Heart left ventricle (tissue), 13 donors: ENCODE results near the gene MSI2.

Source experiments
- CTCF ChIP-seq, 12 donors: fragments of 200-600 bp; sonication (generic) in 4 of 12; IDR thresholded peaks; one replicate each; pipeline versions ENCODE4 v1.5.0 to v1.8.0; 2018 to 2022; ENCODE audit warnings: antibody characterized with exemption in 12 of 12, mild to moderate bottlenecking in 5 of 12
- POLR2A ChIP-seq, 2 donors: fragments of 450-650 bp; IDR thresholded peaks; one replicate each; pipeline ENCODE4 v1.6.1; 2017; ENCODE audit warnings: antibody characterized with exemption in 2 of 2, mild to moderate bottlenecking in 2 of 2, moderate library complexity in 2 of 2
- donor health status: ischemic (EF 13 %, LVEDD 7.1; RV severe dilation, severe dysfunction).
- donor health status: DM: no; HTN: yes; CAD: no.
- donor health status: DM: no; HTN: no; CAD: no.
- donor health status: ischemic (EF 25% LVEDD 6.9; RV normal size, moderate dysfunction).
- donor health status: ischemic (EF 25% LVEDD 5.7; RV mildly dilated, moderate dysfunction).
- donor health status: ischemic (EF 35%, LVEDD 5.7; RV mildly dilated, moderate dysfunction).
- donor health status: nonischemic (EF 11% LVEDD 7.7; RV severe dilation, severe dysfunction).
- donor health status: DM: yes; HTN: yes; CAD: no.
- donor health status: PGD.
- donor health status: ischemic (EF 29% LVEDD 5.4; RV normal size, mild dysfunction).
- donor health status: nonischemic (EF 23%, LVEDD 6.1; RV moderate dilation, normal function).

- TF ChIP-seq CTCF (IDR thresholded peaks at IDR 0.05) = no peak
- TF ChIP-seq POLR2A (IDR thresholded peaks at IDR 0.05) = no peak
Measured at GRCh38 chr17:57720386-57721035, 464.2 kb downstream of the MSI2 start.
